HG03108 (cell line): ENCODE data around the gene PTPN6.
A peak's percentile ranks its signal among the peaks of the same experiment; 100 is the strongest.
"Not testable (repeated sequence)": the region's sequence is repeated elsewhere in the genome, so short reads cannot be mapped to it uniquely, and the experiment has no call there.

ENCODE experiments used
- ATAC-seq: cut with Tn5 transposase; IDR thresholded peaks from one replicate; pipeline ENCODE4 v1.9.1; 2021; ENCODE audit warnings: moderate library complexity; ENCODE audit not compliant: unreplicated experiment

The PTPN6 gene

GRCh38 chr12:6950811-6951540 is at the start of gene PTPN6:
Gene PTPN6 (plus strand): TSS chr12:6951356. CDS start chr12:6951513, 157 bp downstream.
- ATAC-seq, result peak; percentile 24

GRCh38 chr12:6902448-6902847 is 48.7 kb upstream of the PTPN6 start:
- ATAC-seq, result no peak

GRCh38 chr12:6903722-6904121 is 47.4 kb upstream of the PTPN6 start:
- ATAC-seq, result no peak

GRCh38 chr12:6904280-6905276 is 46.6 kb upstream of the PTPN6 start, which contains the start of gene LRRC23:
Gene LRRC23 (plus strand): TSS chr12:6904822. CDS start chr12:6905634, 812 bp downstream.
- ATAC-seq, result peak; percentile 92

GRCh38 chr12:6905414-6906040 is 45.6 kb upstream of the PTPN6 start:
- ATAC-seq, result no peak

- ATAC-seq, result not testable (repeated sequence)
Measured at GRCh38 chr12:6908141-6908540, 43.0 kb upstream of the PTPN6 start.

GRCh38 chr12:6909421-6910145 is 41.6 kb upstream of the PTPN6 start:
- no peak for ATAC-seq

GRCh38 chr12:6912164-6912935 is 38.8 kb upstream of the PTPN6 start:
- ATAC-seq, result no peak

- ATAC-seq, result peak; percentile 81
Measured at GRCh38 chr12:6914246-6914946, 36.8 kb upstream of the PTPN6 start, which contains the start of gene ENO2. Gene ENO2 (plus strand): TSS chr12:6914580. CDS start chr12:6915833, 1,253 bp downstream.

- ATAC-seq, result no peak
Measured at GRCh38 chr12:6914947-6915788, 36.0 kb upstream of the PTPN6 start.

- ATAC-seq, result no peak
Measured at GRCh38 chr12:6915789-6916285, 35.3 kb upstream of the PTPN6 start.

- ATAC-seq, result no peak
Measured at GRCh38 chr12:6916426-6917200, 34.5 kb upstream of the PTPN6 start.

GRCh38 chr12:6917491-6918231 is 33.5 kb upstream of the PTPN6 start:
- no peak for ATAC-seq

GRCh38 chr12:6919588-6919987 is 31.6 kb upstream of the PTPN6 start:
- no peak for ATAC-seq

- no peak for ATAC-seq
Measured at GRCh38 chr12:6921539-6921938, 29.6 kb upstream of the PTPN6 start.
